Cardiac fibroblast (primary cell): ENCODE measurements around the gene TRAPPC2L.

Experiments
- DNase-seq, 2 donors: peaks; one replicate each; pipeline versions ENCODE4 v3.0.0 to v3.0.0-alpha.2; 2010; ENCODE audit warnings: low read depth in 2 of 2
- H3K4me3 ChIP-seq, 2 donors: replicated peaks in 1 of 2; 1 replicate in 1 of 2; 2 replicates in 1 of 2; pipeline ENCODE4 v1.5.1; 2011; ENCODE audit warnings: low read depth in 2 of 2, low read length in 2 of 2, mild to moderate bottlenecking in 2 of 2, moderate library complexity in 1 of 2
- TF ChIP-seq, protein P1 (sequence below): IDR thresholded peaks from one replicate; pipeline ENCODE4 v1.5.1; 2011; ENCODE audit warnings: low read depth, mild to moderate bottlenecking, low read length, inconsistent platforms

Gene TRAPPC2L

GRCh38 chr16:88895335-88895734, 38.4 kb downstream of the TRAPPC2L start:
- no peak for DNase-seq
- TF ChIP-seq, protein P1, sequence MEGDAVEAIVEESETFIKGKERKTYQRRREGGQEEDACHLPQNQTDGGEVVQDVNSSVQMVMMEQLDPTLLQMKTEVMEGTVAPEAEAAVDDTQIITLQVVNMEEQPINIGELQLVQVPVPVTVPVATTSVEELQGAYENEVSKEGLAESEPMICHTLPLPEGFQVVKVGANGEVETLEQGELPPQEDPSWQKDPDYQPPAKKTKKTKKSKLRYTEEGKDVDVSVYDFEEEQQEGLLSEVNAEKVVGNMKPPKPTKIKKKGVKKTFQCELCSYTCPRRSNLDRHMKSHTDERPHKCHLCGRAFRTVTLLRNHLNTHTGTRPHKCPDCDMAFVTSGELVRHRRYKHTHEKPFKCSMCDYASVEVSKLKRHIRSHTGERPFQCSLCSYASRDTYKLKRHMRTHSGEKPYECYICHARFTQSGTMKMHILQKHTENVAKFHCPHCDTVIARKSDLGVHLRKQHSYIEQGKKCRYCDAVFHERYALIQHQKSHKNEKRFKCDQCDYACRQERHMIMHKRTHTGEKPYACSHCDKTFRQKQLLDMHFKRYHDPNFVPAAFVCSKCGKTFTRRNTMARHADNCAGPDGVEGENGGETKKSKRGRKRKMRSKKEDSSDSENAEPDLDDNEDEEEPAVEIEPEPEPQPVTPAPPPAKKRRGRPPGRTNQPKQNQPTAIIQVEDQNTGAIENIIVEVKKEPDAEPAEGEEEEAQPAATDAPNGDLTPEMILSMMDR, result no peak
- H3K4me3 ChIP-seq, result no peak overlapping the region

GRCh38 chr16:88896238-88897070, 39.5 kb downstream of the TRAPPC2L start:
- H3K4me3 ChIP-seq, result no peak overlapping the region
- no peak for DNase-seq
- TF ChIP-seq, protein P1, result no peak

- no peak for DNase-seq
- H3K4me3 ChIP-seq, result no peak overlapping the region
- TF ChIP-seq, protein P1, result no peak
Observed at GRCh38 chr16:88897696-88898425, 40.9 kb downstream of the TRAPPC2L start.

DNA sequence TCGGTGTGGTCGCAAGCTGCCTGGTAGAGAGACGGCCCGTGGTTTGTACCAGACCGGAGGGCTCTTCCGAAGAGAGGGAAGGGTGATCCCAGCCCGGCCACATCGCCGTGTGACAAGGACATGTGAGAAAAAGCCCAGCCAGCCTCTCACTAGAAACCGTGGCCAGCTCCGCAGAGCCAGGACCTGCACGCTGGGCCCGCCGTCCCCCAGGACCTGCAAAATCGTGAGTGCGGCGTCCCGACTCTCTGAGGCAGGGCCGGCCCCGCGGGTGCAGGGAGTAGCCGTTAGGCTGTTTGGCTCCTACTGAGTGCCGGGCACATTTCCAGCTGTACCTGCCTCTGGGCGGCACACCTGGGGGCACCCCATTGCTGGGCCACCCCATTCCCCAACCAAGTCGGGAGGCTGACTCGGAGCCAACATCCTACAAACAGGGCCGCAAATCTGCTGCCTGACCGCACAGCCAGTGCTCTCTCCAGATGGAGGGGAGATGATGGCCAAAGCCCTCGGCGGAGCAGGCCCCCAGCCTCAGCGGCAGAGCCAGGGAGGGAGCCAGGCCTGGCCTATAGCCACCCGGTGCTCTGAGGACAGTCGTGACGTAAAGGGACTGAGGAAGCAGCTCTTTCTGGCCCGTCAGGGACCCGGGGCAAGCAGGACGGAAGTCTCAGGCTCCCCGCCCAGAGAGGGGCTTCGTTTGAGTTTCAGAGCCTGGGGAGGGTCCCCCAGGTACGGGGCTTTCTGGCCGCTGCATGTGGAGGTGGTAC, 43.2 kb downstream of the TRAPPC2L start:
- TF ChIP-seq, protein P1, result no peak
- no peak overlapping the region for H3K4me3 ChIP-seq
- no peak for DNase-seq

- DNase-seq, result no peak
- TF ChIP-seq, protein P1, result no peak
- no peak overlapping the region for H3K4me3 ChIP-seq
Observed at GRCh38 chr16:88900662-88901052, 43.7 kb downstream of the TRAPPC2L start.

- H3K4me3 ChIP-seq, result no peak overlapping the region
- no peak for DNase-seq
- TF ChIP-seq, protein P1, result no peak
Observed at GRCh38 chr16:88901718-88902337, 44.9 kb downstream of the TRAPPC2L start.
